ENCODE data around the gene ARG1.

ARG1 gene

DNA sequence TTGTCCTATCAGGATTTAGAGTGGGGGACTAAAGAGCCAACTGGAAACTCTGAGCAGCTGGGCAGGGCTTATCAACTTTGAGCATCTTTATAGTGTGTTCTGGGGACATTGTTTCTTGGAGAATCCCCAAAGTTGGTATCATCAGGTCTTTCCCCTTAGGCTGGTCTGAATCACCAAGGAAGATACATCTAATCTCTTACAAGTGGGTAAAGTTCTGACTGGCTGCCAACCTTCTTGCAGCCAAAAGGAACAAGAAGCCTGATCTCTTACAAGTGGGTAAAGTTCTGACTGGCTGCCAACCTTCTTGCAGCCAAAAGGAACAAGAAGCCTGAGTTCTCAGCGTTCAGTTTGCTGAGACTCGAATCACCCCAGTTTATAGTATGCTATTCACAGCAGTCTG, 56.6 kb downstream of the ARG1 start:
- no peak for TF ChIP-seq CTCF (conservative IDR thresholded peaks at IDR 0.05; ENCODE audit: low read depth)
- POLR2A ChIA-PET (ENCODE audit: low non-redundant PET), result no interaction called here
- CTCF ChIA-PET, result no interaction called here
- H3K27ac ChIP-seq, result no peak overlapping the region
- no peak for DNase-seq (ENCODE audit: low spot score)

DNA sequence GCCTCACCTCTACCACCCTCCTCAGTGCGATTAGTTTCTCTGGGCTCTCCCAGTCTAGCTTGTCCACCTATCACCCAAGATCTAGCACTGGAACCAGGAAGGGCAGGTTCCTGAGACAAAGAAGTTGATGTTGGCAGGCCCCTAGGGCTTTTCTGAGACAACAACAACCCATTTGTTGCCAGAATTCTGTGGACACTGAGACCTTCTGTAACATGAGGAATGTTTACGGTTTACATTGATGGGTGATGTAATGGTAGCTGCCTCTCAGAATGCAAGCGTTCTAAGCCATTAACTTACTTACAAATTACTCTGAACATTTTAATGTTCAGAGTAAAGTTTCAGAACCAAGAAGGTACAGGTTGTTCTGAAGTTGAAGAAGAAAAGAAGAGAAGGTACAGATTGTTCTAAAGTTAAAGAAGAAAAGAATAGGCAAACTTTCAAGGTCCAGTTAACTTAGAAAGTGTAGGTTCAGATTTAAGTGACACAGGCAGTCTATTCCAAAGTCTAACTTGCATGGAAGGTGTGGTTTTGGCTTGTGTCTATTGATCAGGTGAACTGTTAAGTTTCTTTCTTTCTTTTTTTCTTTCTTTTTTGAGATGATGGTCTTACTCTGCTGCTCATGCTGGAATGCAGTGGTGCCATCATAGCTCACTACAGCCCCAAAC, 58.7 kb downstream of the ARG1 start:
- ChIA-PET CTCF (no interaction called here), POLR2A (ENCODE audit: low non-redundant PET) (no interaction called here)
- DNase-seq (ENCODE audit: low spot score), result no peak

More for the DNA sequence above, 58.7 kb downstream of the ARG1 start:
- no peak for TF ChIP-seq CTCF (conservative IDR thresholded peaks at IDR 0.05; ENCODE audit: low read depth)
- no peak overlapping the region for H3K27ac ChIP-seq
